ENCODE results near the gene MOV10L1. TPM values are rescaled to one million over a fixed set of nuclear protein-coding genes. Genes with fewer than 3 reads are reported as not detected.

MOV10L1 gene
- total and polyA plus RNA-seq, 2 experiments from 2014 or later: 0.73 to 1.8 TPM

DNA sequence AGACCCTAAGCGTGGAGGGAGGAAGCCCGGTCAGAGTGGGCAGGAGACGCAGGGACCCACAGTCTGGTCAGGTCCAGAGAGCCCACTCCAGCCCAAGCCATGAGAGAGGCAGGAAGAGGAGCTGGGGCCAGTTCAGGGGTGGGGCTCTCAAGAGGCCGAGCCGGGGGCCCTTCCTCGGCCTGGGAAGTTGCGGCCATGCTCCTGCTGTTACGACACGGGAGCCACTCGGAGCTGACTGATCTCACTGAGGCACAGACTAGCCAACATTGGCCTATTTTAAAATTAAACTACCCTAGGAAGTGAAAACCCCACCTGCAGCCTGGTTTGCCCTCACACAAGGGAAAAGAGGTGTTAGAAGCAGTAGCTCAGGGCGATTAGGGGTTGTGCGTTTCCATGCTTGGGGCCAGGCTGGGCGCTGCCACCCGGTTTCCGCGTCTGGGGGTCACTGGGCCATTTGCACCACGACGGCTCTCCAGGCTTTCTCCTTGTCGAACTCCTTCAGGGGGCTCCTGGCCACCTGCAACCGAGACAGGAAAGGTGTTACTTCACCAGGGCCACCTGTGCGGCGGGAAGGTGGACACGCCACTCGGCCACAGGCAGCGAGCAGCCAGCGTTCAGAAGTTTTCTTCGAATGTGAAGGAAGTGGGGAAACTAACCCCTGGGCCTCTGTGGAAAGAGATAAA lies 28.5 kb upstream of the MOV10L1 start (continued):
- TF ChIP-seq, protein P1, sequence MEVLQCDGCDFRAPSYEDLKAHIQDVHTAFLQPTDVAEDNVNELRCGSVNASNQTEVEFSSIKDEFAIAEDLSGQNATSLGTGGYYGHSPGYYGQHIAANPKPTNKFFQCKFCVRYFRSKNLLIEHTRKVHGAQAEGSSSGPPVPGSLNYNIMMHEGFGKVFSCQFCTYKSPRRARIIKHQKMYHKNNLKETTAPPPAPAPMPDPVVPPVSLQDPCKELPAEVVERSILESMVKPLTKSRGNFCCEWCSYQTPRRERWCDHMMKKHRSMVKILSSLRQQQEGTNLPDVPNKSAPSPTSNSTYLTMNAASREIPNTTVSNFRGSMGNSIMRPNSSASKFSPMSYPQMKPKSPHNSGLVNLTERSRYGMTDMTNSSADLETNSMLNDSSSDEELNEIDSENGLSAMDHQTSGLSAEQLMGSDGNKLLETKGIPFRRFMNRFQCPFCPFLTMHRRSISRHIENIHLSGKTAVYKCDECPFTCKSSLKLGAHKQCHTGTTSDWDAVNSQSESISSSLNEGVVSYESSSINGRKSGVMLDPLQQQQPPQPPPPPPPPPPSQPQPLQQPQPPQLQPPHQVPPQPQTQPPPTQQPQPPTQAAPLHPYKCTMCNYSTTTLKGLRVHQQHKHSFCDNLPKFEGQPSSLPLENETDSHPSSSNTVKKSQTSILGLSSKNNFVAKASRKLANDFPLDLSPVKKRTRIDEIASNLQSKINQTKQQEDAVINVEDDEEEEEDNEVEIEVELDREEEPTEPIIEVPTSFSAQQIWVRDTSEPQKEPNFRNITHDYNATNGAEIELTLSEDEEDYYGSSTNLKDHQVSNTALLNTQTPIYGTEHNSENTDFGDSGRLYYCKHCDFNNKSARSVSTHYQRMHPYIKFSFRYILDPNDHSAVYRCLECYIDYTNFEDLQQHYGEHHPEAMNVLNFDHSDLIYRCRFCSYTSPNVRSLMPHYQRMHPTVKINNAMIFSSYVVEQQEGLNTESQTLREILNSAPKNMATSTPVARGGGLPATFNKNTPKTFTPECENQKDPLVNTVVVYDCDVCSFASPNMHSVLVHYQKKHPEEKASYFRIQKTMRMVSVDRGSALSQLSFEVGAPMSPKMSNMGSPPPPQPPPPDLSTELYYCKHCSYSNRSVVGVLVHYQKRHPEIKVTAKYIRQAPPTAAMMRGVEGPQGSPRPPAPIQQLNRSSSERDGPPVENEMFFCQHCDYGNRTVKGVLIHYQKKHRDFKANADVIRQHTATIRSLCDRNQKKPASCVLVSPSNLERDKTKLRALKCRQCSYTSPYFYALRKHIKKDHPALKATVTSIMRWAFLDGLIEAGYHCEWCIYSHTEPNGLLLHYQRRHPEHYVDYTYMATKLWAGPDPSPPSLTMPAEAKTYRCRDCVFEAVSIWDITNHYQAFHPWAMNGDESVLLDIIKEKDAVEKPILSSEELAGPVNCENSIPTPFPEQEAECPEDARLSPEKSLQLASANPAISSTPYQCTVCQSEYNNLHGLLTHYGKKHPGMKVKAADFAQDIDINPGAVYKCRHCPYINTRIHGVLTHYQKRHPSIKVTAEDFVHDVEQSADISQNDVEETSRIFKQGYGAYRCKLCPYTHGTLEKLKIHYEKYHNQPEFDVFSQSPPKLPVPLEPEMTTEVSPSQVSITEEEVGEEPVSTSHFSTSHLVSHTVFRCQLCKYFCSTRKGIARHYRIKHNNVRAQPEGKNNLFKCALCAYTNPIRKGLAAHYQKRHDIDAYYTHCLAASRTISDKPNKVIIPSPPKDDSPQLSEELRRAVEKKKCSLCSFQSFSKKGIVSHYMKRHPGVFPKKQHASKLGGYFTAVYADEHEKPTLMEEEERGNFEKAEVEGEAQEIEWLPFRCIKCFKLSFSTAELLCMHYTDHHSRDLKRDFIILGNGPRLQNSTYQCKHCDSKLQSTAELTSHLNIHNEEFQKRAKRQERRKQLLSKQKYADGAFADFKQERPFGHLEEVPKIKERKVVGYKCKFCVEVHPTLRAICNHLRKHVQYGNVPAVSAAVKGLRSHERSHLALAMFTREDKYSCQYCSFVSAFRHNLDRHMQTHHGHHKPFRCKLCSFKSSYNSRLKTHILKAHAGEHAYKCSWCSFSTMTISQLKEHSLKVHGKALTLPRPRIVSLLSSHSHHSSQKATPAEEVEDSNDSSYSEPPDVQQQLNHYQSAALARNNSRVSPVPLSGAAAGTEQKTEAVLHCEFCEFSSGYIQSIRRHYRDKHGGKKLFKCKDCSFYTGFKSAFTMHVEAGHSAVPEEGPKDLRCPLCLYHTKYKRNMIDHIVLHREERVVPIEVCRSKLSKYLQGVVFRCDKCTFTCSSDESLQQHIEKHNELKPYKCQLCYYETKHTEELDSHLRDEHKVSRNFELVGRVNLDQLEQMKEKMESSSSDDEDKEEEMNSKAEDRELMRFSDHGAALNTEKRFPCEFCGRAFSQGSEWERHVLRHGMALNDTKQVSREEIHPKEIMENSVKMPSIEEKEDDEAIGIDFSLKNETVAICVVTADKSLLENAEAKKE (CRISPR knock-in tag; IDR thresholded peaks at IDR 0.05): no peak
- TF ChIP-seq, protein P2, sequence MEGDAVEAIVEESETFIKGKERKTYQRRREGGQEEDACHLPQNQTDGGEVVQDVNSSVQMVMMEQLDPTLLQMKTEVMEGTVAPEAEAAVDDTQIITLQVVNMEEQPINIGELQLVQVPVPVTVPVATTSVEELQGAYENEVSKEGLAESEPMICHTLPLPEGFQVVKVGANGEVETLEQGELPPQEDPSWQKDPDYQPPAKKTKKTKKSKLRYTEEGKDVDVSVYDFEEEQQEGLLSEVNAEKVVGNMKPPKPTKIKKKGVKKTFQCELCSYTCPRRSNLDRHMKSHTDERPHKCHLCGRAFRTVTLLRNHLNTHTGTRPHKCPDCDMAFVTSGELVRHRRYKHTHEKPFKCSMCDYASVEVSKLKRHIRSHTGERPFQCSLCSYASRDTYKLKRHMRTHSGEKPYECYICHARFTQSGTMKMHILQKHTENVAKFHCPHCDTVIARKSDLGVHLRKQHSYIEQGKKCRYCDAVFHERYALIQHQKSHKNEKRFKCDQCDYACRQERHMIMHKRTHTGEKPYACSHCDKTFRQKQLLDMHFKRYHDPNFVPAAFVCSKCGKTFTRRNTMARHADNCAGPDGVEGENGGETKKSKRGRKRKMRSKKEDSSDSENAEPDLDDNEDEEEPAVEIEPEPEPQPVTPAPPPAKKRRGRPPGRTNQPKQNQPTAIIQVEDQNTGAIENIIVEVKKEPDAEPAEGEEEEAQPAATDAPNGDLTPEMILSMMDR (conservative IDR thresholded peaks at IDR 0.05; ENCODE audit: low read depth in 2 of 2): no peak

DNA sequence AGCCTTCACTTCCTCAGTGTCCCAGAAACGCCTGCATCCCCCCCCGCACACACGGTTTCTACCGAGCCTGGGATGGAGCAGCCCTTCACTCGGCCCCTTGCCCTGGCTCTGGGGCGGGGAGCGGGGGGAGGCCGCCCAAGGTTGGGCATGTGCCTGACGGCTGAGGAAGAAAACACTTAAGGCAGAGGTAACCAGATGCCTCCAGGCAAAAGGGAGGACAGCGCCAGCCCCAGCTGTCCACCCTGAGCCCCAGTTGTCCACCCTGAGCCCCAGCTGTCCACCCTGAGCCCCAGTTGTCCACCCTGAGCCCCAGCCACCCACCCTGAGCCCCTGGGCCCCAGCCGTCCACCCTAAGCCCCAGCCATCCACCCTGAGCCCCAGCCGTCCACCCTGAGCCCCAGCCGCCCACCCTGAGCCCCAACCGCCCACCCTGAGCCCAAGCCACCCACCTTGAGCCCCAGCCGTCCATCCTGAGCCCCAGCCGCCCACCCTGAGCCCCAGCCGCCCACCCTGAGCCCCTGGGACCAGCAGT lies 27.9 kb upstream of the MOV10L1 start:
- Histone ChIP-seq H3K4me2 (no peak overlapping the region), H4K20me1 (replicated peaks; ENCODE audit: insufficient read depth) (no peaks in the 10 kb centered on the region), H3K79me2 (replicated peaks; ENCODE audit: insufficient read depth) (no peaks in the 10 kb centered on the region), H3K27ac (ENCODE audit: low read depth) (no peak overlapping the region), H3F3A (replicated peaks; ENCODE audit: low read depth) (0 out of 2 replicates have a peak, but pooled peaks cover 3% of the 10 kb centered on the region), H2AFZ (no peak overlapping the region), H3K4me3 (no peak overlapping the region), H3K4me1 (ENCODE audit: insufficient read depth) (peaks cover 5% of the 10 kb centered on the region), H3K36me3 (ENCODE audit: insufficient read depth) (no peaks in the 10 kb centered on the region), H3K9me2 (ENCODE audit: insufficient read depth) (no peaks in the 10 kb centered on the region), H3K27me3 (ENCODE audit: insufficient read depth) (peaks cover 17% of the 10 kb centered on the region)
- Mint-ChIP-seq H3K36me3 (ENCODE audit: low read depth) (no peaks in the 10 kb centered on the region), H3K27me3 (ENCODE audit: insufficient read depth, low read depth, poor library complexity) (peaks cover 15% of the 10 kb centered on the region), H3K4me1 (peaks cover 11% of the 10 kb centered on the region), H3K27ac (no peak overlapping the region), H3K4me3 (no peak overlapping the region), H3K9me3 (no peaks in the 10 kb centered on the region)
- ATAC-seq: no peak
- no peak for DNase-seq (ENCODE audit: low spot score)
- TF ChIP-seq STAT1 (IDR thresholded peaks at IDR 0.05; ENCODE audit: unreplicated experiment) (no peak), JUNB (IDR thresholded peaks at IDR 0.05; ENCODE audit: unreplicated experiment) (no peak)
- TF ChIP-seq, protein P1 (CRISPR knock-in tag; IDR thresholded peaks at IDR 0.05): no peak

Measured in GM23338 (cell line).